ENCODE measurements around the gene TOP2B. TPM values are rescaled to one million over a fixed set of nuclear protein-coding genes. Genes with fewer than 3 reads are reported as not detected.

The TOP2B gene
- polyA plus RNA-seq, 1 donor (not counting 4 experiments of a cell fraction or from before 2014, with no cell fraction given) = 71.8 TPM

DNA sequence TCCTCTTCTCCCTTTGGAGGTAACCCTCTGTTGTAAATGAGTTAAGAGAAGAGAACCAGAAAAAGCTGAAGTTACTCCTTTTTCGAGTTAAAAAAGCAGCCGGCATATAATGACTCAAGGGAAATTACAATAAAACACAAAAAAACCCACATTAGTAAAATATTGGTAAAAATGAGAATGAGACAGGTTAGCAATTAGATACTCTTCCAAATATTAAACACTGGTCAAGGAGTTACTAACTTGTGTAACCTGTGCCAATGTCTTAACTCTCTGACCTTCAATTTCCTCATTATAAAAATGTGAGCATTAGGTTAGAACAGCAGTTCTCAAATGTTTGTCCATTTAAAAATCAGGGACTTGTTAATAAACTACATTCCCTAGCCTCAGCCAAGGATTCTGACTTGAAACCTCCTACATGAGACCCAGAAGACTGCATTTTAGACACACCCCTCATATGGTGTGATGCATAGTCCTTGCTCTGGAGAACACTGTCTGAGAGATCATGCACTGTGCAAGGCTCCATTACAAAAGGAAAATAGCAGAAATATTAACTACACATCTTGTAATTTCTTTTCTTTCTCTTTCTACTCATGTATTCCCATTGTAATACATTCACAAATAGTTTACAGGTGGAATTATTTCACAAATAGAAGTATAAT, 42.7 kb upstream of the TOP2B start:
- dilution Hi-C loops (cut with MboI; ENCODE audit: extremely low pct_ligation_motif_present, low sequenced_read_pairs) = no loop called here
- Histone ChIP-seq H2AFZ (ENCODE audit: control insufficient read depth, low read length) (no peak overlapping the region), H3K9ac (ENCODE audit: control insufficient read depth, extremely low read depth, insufficient read depth, low read length) (no peak overlapping the region), H3K79me2 (ENCODE audit: control insufficient read depth, insufficient read depth, low read length) (no peaks in the 10 kb centered on the region), H3K4me1 (ENCODE audit: control insufficient read depth, extremely low read depth, insufficient read depth, low read length) (no peaks in the 10 kb centered on the region), H3K36me3 (ENCODE audit: control insufficient read depth in 2 of 2, extremely low read depth in 1 of 2, insufficient read depth in 2 of 2, low read length in 2 of 2) (no peaks in the 10 kb centered on the region), H3K27me3 (ENCODE audit: control insufficient read depth, extremely low read depth, insufficient read depth, low read length) (no peaks in the 10 kb centered on the region), H3K4me2 (ENCODE audit: control insufficient read depth, extremely low read depth, insufficient read depth, low read depth, low read length) (no peak overlapping the region), H3K9me3 (ENCODE audit: control insufficient read depth, low read depth, low read length) (no peaks in the 10 kb centered on the region), H4K20me1 (ENCODE audit: control insufficient read depth, extremely low read depth, insufficient read depth, low read length) (no peaks in the 10 kb centered on the region), H3K4me3 (ENCODE audit: control insufficient read depth in 2 of 3, extremely low read depth in 1 of 3, insufficient read depth in 2 of 3, low read depth in 1 of 3, low read length in 3 of 3) (no peak overlapping the region), H3K27ac (ENCODE audit: control insufficient read depth, insufficient read depth, low read length) (no peak overlapping the region), H3K9me1 (ENCODE audit: control insufficient read depth, extremely low read depth, insufficient read depth, low read length) (no peaks in the 10 kb centered on the region)
- FAIRE-seq (no peak), DNase-seq (ENCODE audit: low read depth, low spot score) (no peak)
- TF ChIP-seq, protein P1, sequence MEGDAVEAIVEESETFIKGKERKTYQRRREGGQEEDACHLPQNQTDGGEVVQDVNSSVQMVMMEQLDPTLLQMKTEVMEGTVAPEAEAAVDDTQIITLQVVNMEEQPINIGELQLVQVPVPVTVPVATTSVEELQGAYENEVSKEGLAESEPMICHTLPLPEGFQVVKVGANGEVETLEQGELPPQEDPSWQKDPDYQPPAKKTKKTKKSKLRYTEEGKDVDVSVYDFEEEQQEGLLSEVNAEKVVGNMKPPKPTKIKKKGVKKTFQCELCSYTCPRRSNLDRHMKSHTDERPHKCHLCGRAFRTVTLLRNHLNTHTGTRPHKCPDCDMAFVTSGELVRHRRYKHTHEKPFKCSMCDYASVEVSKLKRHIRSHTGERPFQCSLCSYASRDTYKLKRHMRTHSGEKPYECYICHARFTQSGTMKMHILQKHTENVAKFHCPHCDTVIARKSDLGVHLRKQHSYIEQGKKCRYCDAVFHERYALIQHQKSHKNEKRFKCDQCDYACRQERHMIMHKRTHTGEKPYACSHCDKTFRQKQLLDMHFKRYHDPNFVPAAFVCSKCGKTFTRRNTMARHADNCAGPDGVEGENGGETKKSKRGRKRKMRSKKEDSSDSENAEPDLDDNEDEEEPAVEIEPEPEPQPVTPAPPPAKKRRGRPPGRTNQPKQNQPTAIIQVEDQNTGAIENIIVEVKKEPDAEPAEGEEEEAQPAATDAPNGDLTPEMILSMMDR (optimal IDR thresholded peaks at IDR 0.05 in 1 of 3, IDR thresholded peaks at IDR 0.05 in 1 of 3, conservative IDR thresholded peaks at IDR 0.05 in 1 of 3; ENCODE audit: extremely low read depth in 1 of 3, insufficient read depth in 2 of 3, low read length in 3 of 3) = no peak
- TF ChIP-seq EZH2 (IDR thresholded peaks at IDR 0.05; ENCODE audit: low read length) = no peak

DNA sequence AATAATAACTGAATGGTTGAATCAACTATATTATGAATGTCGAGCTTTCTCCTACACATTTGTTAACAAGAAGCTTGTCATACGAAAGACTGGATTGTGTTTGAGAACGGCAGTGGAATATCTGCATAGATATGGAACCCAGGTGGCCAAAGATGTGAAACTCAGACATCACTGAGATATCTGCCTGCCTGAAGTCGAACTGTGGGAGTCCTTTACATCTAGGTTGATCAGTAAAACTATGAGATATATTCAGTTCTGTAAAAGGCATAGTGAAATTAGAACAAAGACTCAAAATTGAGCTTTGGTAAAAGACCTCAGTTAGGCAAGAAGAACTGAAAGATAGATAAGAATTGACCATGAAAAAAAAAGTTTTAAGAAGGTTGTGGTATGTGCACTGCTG, 41.5 kb upstream of the TOP2B start:
- Histone ChIP-seq H3K9ac (ENCODE audit: control insufficient read depth, extremely low read depth, insufficient read depth, low read length) (no peak overlapping the region), H3K27me3 (ENCODE audit: control insufficient read depth, extremely low read depth, insufficient read depth, low read length) (no peaks in the 10 kb centered on the region), H3K4me2 (ENCODE audit: control insufficient read depth, extremely low read depth, insufficient read depth, low read depth, low read length) (no peak overlapping the region), H3K79me2 (ENCODE audit: control insufficient read depth, insufficient read depth, low read length) (no peaks in the 10 kb centered on the region), H3K9me1 (ENCODE audit: control insufficient read depth, extremely low read depth, insufficient read depth, low read length) (no peaks in the 10 kb centered on the region), H2AFZ (ENCODE audit: control insufficient read depth, low read length) (no peak overlapping the region), H3K27ac (ENCODE audit: control insufficient read depth, insufficient read depth, low read length) (no peak overlapping the region), H3K9me3 (ENCODE audit: control insufficient read depth, low read depth, low read length) (no peaks in the 10 kb centered on the region), H3K4me1 (ENCODE audit: control insufficient read depth, extremely low read depth, insufficient read depth, low read length) (no peaks in the 10 kb centered on the region), H3K36me3 (ENCODE audit: control insufficient read depth in 2 of 2, extremely low read depth in 1 of 2, insufficient read depth in 2 of 2, low read length in 2 of 2) (no peaks in the 10 kb centered on the region), H3K4me3 (ENCODE audit: control insufficient read depth in 2 of 3, extremely low read depth in 1 of 3, insufficient read depth in 2 of 3, low read depth in 1 of 3, low read length in 3 of 3) (no peak overlapping the region), H4K20me1 (ENCODE audit: control insufficient read depth, extremely low read depth, insufficient read depth, low read length) (no peaks in the 10 kb centered on the region)
- no peak for TF ChIP-seq EZH2 (IDR thresholded peaks at IDR 0.05; ENCODE audit: low read length)
- dilution Hi-C loops (cut with MboI; ENCODE audit: extremely low pct_ligation_motif_present, low sequenced_read_pairs) = no loop called here
- DNase-seq (ENCODE audit: low read depth, low spot score) (no peak), FAIRE-seq (no peak)

DNA sequence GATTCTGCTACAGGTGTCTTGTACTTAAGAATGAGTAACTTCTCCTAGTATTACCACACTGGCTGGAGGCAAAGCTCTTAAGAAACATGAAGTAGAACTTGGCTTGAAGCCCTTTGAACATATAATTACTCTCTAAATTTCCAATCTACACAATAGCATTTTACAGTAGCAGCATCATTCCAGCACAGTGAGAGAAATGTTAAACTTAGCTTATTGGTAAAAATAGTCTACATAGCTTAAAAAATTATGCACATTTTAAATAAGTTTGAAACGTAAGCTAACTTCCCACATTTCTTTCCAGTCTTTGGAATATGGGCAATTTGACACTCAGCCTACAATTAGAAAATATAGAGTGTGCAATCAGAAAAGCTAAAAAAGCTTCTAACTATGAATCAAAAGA, 32.8 kb upstream of the TOP2B start:
- Histone ChIP-seq H3K4me1 (ENCODE audit: control insufficient read depth, extremely low read depth, insufficient read depth, low read length) (no peaks in the 10 kb centered on the region), H3K4me3 (ENCODE audit: control insufficient read depth in 2 of 3, extremely low read depth in 1 of 3, insufficient read depth in 2 of 3, low read depth in 1 of 3, low read length in 3 of 3) (no peak overlapping the region), H3K36me3 (ENCODE audit: control insufficient read depth in 2 of 2, extremely low read depth in 1 of 2, insufficient read depth in 2 of 2, low read length in 2 of 2) (no peaks in the 10 kb centered on the region), H3K9ac (ENCODE audit: control insufficient read depth, extremely low read depth, insufficient read depth, low read length) (no peak overlapping the region), H3K27me3 (ENCODE audit: control insufficient read depth, extremely low read depth, insufficient read depth, low read length) (no peaks in the 10 kb centered on the region), H3K27ac (ENCODE audit: control insufficient read depth, insufficient read depth, low read length) (no peak overlapping the region), H3K79me2 (ENCODE audit: control insufficient read depth, insufficient read depth, low read length) (no peaks in the 10 kb centered on the region), H4K20me1 (ENCODE audit: control insufficient read depth, extremely low read depth, insufficient read depth, low read length) (no peaks in the 10 kb centered on the region), H2AFZ (ENCODE audit: control insufficient read depth, low read length) (no peak overlapping the region), H3K9me1 (ENCODE audit: control insufficient read depth, extremely low read depth, insufficient read depth, low read length) (no peaks in the 10 kb centered on the region), H3K4me2 (ENCODE audit: control insufficient read depth, extremely low read depth, insufficient read depth, low read depth, low read length) (no peak overlapping the region), H3K9me3 (ENCODE audit: control insufficient read depth, low read depth, low read length) (no peaks in the 10 kb centered on the region)
- TF ChIP-seq, protein P1 (optimal IDR thresholded peaks at IDR 0.05 in 1 of 3, IDR thresholded peaks at IDR 0.05 in 1 of 3, conservative IDR thresholded peaks at IDR 0.05 in 1 of 3; ENCODE audit: extremely low read depth in 1 of 3, insufficient read depth in 2 of 3, low read length in 3 of 3) = no peak
- TF ChIP-seq EZH2 (IDR thresholded peaks at IDR 0.05; ENCODE audit: low read length) = no peak
- no peak for DNase-seq (ENCODE audit: low read depth, low spot score)
- dilution Hi-C loops (cut with MboI; ENCODE audit: extremely low pct_ligation_motif_present, low sequenced_read_pairs) = no loop called here
- no peak for FAIRE-seq
